Measurements from ENCODE around the gene KRTAP5-9.

DNA sequence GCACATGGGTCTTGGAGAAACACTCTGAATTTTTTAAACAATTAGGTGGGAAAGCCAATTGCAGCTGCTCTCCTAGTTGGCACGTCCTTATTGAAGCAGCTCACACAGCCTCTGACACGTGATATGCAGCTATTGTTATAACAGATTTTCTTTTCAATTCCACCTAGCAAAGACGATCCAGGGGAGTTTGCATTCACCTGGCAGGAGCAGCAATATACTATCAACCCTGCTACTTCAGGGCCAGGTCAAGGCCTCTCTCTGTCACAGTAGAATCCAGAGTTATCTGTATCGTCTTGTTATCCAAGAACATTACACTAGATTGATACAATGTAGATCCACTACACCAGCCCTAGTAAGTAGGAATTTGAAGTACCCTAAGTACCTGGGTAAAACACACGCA is 26.2 kb downstream of the KRTAP5-9 start:
- TF ChIP-seq, protein P1, sequence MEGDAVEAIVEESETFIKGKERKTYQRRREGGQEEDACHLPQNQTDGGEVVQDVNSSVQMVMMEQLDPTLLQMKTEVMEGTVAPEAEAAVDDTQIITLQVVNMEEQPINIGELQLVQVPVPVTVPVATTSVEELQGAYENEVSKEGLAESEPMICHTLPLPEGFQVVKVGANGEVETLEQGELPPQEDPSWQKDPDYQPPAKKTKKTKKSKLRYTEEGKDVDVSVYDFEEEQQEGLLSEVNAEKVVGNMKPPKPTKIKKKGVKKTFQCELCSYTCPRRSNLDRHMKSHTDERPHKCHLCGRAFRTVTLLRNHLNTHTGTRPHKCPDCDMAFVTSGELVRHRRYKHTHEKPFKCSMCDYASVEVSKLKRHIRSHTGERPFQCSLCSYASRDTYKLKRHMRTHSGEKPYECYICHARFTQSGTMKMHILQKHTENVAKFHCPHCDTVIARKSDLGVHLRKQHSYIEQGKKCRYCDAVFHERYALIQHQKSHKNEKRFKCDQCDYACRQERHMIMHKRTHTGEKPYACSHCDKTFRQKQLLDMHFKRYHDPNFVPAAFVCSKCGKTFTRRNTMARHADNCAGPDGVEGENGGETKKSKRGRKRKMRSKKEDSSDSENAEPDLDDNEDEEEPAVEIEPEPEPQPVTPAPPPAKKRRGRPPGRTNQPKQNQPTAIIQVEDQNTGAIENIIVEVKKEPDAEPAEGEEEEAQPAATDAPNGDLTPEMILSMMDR (IDR thresholded peaks at IDR 0.05): no peak
- no peak for TF ChIP-seq POLR2A (IDR thresholded peaks at IDR 0.05)
